ENCODE data around the gene NLGN3.

NLGN3 gene

DNA sequence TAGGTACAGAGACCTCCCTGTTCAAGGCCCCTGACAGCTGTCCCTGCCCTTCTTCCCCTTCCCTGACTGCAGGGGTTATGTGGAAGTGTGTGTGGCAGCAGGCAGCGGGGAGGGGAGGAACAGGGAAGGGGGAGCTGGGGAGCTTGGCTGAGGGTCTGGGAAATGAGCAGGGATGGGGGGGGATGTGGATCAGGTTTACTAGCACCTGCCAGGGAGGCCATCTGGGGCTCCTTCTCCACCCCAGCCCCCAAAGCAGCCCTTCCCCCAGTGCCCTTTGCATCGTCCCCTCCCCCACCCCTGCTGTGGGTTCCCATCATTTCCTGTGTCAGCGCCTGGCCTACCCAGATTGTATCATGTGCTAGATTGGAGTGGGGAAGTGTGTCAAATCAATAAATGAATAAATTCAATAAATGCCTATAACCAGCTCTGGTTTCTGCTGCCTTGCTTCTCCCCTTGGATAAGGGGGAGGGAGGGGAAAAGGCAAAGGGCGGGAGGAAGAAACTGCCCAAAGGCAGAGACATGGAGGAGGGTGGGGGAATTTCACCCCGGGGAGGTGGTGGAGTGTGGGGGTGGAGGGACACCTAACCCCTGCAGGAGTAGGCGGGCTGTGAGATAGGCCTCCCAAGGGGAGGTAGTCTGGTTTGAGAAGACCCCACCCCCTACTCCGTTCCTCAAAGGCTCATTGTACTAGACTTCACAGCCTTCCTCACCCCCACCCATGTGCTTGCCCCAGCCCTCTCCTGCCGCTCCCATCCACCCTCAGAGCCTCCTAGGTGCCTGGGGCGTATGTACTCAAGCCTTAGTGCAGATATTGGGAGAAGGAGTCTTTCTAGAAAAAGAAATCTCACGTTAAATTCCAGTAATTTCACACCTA is 41.3 kb upstream of the NLGN3 start:
- Histone ChIP-seq H3K36me3 (ENCODE audit: control insufficient read depth, insufficient read depth, low read length) (no peaks in the 10 kb centered on the region), H3K9me3 (ENCODE audit: control insufficient read depth, low read length) (no peaks in the 10 kb centered on the region), H3K4me3 (ENCODE audit: extremely low read depth, insufficient read depth, low read length, poor library complexity, severe bottlenecking) (peak overlapping the region; percentile 21), H3K27ac (ENCODE audit: low read depth, low read length, severe bottlenecking) (peak overlapping the region; percentile 81), H3K4me1 (ENCODE audit: control insufficient read depth, insufficient read depth, low read length, poor library complexity, severe bottlenecking) (peaks cover 42% of the 10 kb centered on the region)
- WGBS, 2 experiments (ENCODE audit: insufficient coverage in 2 of 2), result no CpG with 5 or more reads among the region's 10 CpGs

DNA sequence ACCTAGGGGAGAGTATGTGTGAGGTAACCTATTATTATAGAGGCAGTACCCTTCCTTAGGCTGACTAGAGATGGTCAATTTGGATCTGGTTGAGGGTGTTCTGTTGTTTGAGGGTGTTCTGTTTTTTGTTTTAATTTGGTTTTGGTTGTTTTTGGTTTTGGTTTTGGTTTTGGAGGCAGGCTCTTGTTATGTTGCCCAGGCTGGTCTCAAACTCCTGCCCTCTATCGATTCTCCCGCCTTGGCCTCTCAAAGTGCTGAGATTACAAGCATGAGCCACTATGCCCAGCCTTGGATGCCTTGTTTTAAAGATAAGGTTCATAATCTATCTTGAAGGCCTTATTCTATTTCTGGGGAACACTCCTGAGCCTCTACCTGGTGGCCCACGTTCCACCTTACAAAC is 39.0 kb upstream of the NLGN3 start:
- WGBS, 2 experiments (ENCODE audit: insufficient coverage in 2 of 2), result no CpG with 5 or more reads among the region's 3 CpGs
- Histone ChIP-seq H3K36me3 (ENCODE audit: control insufficient read depth, insufficient read depth, low read length) (no peaks in the 10 kb centered on the region), H3K4me3 (ENCODE audit: extremely low read depth, insufficient read depth, low read length, poor library complexity, severe bottlenecking) (no peak overlapping the region), H3K9me3 (ENCODE audit: control insufficient read depth, low read length) (no peaks in the 10 kb centered on the region), H3K4me1 (ENCODE audit: control insufficient read depth, insufficient read depth, low read length, poor library complexity, severe bottlenecking) (peaks cover 34% of the 10 kb centered on the region), H3K27ac (ENCODE audit: low read depth, low read length, severe bottlenecking) (no peak overlapping the region)

DNA sequence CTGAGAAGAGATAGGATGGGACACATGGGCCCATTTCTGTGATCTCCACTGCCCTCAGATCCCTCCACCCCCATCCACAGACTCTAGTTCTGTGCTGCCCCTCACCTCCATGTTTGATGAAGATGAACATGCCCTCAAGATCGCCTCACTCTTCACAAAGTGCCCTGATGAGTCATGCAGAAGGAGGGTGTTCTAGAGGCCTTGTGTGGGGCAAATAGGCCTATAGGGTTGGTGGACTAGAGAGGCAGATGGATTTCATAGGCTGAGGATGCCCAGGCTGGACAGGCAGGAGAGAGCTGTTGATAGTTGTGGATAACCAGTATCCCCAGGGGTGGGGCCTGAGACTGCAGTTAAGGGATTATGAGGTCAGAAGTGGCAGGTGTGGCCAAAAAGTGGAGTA is 38.2 kb upstream of the NLGN3 start, which contains the start of gene CXorf65:
TSS of gene CXorf65 (minus strand) at position 314 of the 400 bp plus-strand sequence. CDS start at position 130, 184 bp downstream.
- Histone ChIP-seq H3K27ac (ENCODE audit: low read depth, low read length, severe bottlenecking) (no peak within 1 kb of the TSS), H3K4me3 (ENCODE audit: extremely low read depth, insufficient read depth, low read length, poor library complexity, severe bottlenecking) (no peak within 1 kb of the TSS), H3K9me3 (ENCODE audit: control insufficient read depth, low read length) (no peaks in the 10 kb centered on the region), H3K36me3 (ENCODE audit: control insufficient read depth, insufficient read depth, low read length) (no peaks in the 10 kb centered on the region), H3K4me1 (ENCODE audit: control insufficient read depth, insufficient read depth, low read length, poor library complexity, severe bottlenecking) (peaks cover 30% of the 10 kb centered on the region)
- WGBS, 2 experiments (ENCODE audit: insufficient coverage in 2 of 2), result no CpG with 5 or more reads among the region's 1 CpG

DNA sequence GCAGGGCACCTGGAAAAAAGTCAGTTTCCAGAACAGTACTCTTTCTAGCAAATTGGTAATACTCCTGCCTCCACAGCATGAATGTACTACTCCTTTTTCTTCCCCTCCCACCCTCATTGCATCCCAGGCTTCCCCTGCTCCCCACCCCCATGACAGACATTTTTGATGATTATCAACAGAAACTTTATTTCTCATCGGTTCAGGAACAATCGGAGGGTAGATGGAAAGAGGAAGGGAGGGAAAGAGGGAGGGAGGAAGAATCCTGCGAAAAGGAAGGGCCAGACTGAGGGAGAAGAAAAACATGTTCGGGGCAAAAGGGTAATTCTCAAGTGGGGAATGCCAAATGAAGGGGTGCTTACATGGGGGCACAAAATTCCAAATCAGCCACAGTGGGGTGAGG is 37.4 kb upstream of the NLGN3 start:
- 92 to 96% methylated on average over 2 of the region's 4 CpGs for WGBS, 2 experiments (ENCODE audit: insufficient coverage in 2 of 2)

DNA sequence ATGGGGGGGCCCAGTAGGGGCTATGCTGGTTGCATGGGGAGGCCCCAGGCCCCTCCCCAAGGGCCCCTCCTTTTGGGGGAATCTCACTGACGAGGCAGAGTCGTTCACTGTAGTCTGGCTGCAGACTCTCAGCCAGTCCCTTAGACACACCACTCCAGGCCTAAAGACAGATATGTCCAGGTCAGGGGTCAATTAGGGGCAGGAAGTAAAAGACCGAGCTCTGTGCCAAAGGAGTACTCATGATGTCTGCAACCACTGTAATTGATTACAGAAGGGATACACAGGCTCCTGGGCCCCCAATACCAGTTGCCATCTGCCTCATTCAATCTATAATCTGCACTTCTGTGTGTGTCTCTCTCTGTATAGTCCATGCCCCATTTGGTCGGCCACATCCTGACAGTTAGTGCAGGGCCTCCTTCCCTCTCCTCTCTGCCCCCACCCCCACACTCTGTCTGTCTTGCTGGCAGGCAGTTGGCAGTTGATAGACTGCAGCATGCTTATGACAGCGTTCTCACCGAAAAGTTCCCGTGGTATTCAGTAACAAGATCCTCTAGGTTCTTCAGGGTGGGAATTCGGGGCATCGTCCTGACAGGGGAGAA is 36.8 kb upstream of the NLGN3 start:
- Histone ChIP-seq H3K4me1 (ENCODE audit: control insufficient read depth, insufficient read depth, low read length, poor library complexity, severe bottlenecking) (peaks cover 20% of the 10 kb centered on the region), H3K36me3 (ENCODE audit: control insufficient read depth, insufficient read depth, low read length) (no peaks in the 10 kb centered on the region), H3K9me3 (ENCODE audit: control insufficient read depth, low read length) (no peaks in the 10 kb centered on the region), H3K27ac (ENCODE audit: low read depth, low read length, severe bottlenecking) (peak overlapping the region; percentile 36), H3K4me3 (ENCODE audit: extremely low read depth, insufficient read depth, low read length, poor library complexity, severe bottlenecking) (no peak overlapping the region)
- 58% methylated on average over 5 of the region's 9 CpGs; no CpG with 5 or more reads in 1 of the 2 experiments for WGBS, 2 experiments (ENCODE audit: insufficient coverage in 2 of 2)

More for the DNA sequence above, 37.4 kb upstream of the NLGN3 start:
- no peaks in the 10 kb centered on the region for H3K36me3 ChIP-seq (ENCODE audit: control insufficient read depth, insufficient read depth, low read length)
- peaks cover 25% of the 10 kb centered on the region for H3K4me1 ChIP-seq (ENCODE audit: control insufficient read depth, insufficient read depth, low read length, poor library complexity, severe bottlenecking)
- no peak overlapping the region for H3K4me3 ChIP-seq (ENCODE audit: extremely low read depth, insufficient read depth, low read length, poor library complexity, severe bottlenecking)
- no peak overlapping the region for H3K27ac ChIP-seq (ENCODE audit: low read depth, low read length, severe bottlenecking)
- no peaks in the 10 kb centered on the region for H3K9me3 ChIP-seq (ENCODE audit: control insufficient read depth, low read length)

DNA sequence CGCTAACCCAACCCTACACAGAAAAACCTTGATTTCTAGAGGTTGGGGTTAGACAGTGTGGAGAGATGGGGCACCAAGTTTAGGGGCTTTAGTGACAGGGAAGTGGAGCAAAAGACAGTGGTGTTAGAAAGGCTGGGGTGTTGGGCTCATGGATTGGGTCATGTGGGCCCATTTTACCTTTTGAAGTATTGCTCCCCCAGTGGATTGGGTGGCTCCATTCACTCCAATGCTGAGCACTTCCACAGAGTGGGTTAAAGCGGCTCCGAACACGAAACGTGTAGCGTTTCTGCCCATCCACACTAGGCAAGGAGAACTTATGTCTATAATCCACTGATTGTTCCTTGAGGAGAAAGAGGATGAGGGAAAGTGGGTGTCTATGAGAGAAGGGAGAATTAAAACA is 35.6 kb upstream of the NLGN3 start:
- H3K36me3 ChIP-seq (ENCODE audit: control insufficient read depth, insufficient read depth, low read length), result no peaks in the 10 kb centered on the region
- WGBS, 2 experiments (ENCODE audit: insufficient coverage in 2 of 2), result no CpG with 5 or more reads among the region's 6 CpGs
- H3K4me3 ChIP-seq (ENCODE audit: extremely low read depth, insufficient read depth, low read length, poor library complexity, severe bottlenecking), result no peak overlapping the region
- no peak overlapping the region for H3K27ac ChIP-seq (ENCODE audit: low read depth, low read length, severe bottlenecking)
- H3K4me1 ChIP-seq (ENCODE audit: control insufficient read depth, insufficient read depth, low read length, poor library complexity, severe bottlenecking), result peaks cover 14% of the 10 kb centered on the region
- H3K9me3 ChIP-seq (ENCODE audit: control insufficient read depth, low read length), result no peaks in the 10 kb centered on the region

DNA sequence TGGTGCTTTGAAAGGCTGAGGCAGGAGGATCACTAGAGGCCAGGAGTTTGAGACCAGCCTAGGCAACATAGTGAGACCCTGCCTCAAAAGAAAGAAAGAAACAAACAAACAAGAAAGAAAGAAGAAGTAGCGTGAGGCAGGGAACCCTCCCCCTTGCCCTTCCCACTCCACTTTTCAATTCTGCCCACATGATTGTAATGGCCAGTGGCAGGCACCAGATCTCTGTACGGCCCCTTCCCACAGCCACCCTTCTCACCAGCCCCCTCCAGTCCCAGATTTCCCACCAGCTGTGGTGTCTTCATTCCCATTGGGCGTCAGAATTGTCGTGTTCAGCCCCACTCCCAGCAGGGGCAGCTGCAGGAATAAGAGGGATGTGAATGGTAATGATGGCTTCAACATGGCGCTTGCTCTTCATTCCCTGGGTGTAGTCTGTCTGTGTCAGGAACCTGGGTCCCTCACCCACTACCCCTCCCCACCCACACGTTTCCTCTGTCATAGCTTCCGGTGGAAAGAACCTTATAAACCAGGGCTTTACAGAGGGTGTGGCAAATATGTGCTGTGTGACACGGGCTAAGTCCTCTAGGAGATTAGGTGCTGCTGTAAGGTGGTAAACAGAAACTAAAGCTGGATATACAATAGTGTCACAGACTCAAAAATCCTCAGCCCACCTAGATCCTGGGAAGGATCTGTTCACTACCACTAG is 33.3 kb upstream of the NLGN3 start, which contains the start of gene IL2RG:
TSS of gene IL2RG (minus strand) at position 437 of the 703 bp plus-strand sequence. CDS start at position 399, 38 bp downstream.
- no CpG with 5 or more reads among the region's 8 CpGs for WGBS, 2 experiments (ENCODE audit: insufficient coverage in 2 of 2)
- peaks cover 7% of the 10 kb centered on the region for H3K4me1 ChIP-seq (ENCODE audit: control insufficient read depth, insufficient read depth, low read length, poor library complexity, severe bottlenecking)

DNA sequence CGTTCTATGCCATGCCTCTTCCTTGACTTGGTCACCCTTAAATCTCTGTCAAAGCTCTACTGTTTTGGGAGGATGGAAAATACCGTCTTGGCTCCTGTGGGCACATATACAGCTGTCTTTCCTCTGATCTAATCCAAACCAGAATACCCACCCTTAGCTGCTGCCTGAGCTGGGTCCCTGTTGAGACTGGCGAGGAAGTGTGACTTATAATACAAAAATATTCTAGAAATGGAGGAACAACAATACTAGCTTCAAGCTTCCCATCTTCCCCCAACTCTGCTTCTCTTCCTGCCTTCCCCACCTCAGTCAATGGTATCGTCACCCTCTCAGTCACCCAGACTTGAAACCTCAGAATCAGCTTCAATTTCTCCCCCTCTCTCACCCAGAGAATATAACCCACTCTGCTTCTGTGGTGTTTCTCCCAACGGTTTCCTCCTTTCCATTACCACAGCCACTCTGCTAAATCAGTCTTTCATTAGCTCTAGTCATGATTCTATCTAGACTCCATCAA is 32.7 kb upstream of the NLGN3 start:
- H3K36me3 ChIP-seq (ENCODE audit: control insufficient read depth, insufficient read depth, low read length), result no peaks in the 10 kb centered on the region
- H3K4me1 ChIP-seq (ENCODE audit: control insufficient read depth, insufficient read depth, low read length, poor library complexity, severe bottlenecking), result peaks cover 7% of the 10 kb centered on the region
- H3K4me3 ChIP-seq (ENCODE audit: extremely low read depth, insufficient read depth, low read length, poor library complexity, severe bottlenecking), result no peak overlapping the region
- WGBS, 2 experiments (ENCODE audit: insufficient coverage in 2 of 2), result 80 to 81% methylated on average over 2 of the region's 5 CpGs
- no peaks in the 10 kb centered on the region for H3K9me3 ChIP-seq (ENCODE audit: control insufficient read depth, low read length)
- H3K27ac ChIP-seq (ENCODE audit: low read depth, low read length, severe bottlenecking), result no peak overlapping the region

More for the DNA sequence above, 33.3 kb upstream of the NLGN3 start, which contains the start of gene IL2RG:
- H3K36me3 ChIP-seq (ENCODE audit: control insufficient read depth, insufficient read depth, low read length), result no peaks in the 10 kb centered on the region
- no peaks in the 10 kb centered on the region for H3K9me3 ChIP-seq (ENCODE audit: control insufficient read depth, low read length)
- H3K27ac ChIP-seq (ENCODE audit: low read depth, low read length, severe bottlenecking), result no peak within 1 kb of the TSS
- H3K4me3 ChIP-seq (ENCODE audit: extremely low read depth, insufficient read depth, low read length, poor library complexity, severe bottlenecking), result no peak within 1 kb of the TSS

DNA sequence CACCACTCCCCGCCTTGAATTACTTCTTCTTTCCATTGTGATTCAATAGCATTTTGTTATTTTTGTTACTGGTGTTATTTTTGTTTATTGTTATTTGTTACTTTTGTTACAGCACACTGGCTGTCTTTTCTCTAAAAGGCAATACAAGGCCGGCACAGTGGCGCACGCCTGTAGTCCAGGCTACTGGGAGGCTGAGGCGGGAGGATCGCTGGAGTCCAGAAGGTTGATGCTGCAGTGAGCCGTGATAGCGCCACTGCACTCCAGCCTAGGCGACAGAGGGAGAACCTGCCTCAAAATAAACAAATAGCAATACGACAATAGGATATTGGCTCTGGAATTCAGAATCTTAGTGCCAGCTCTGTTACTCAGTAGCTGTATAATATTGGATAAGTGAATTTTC is 27.3 kb upstream of the NLGN3 start:
- no peak overlapping the region for H3K4me3 ChIP-seq (ENCODE audit: extremely low read depth, insufficient read depth, low read length, poor library complexity, severe bottlenecking)
- no peaks in the 10 kb centered on the region for H3K9me3 ChIP-seq (ENCODE audit: control insufficient read depth, low read length)
- H3K36me3 ChIP-seq (ENCODE audit: control insufficient read depth, insufficient read depth, low read length), result peaks cover 26% of the 10 kb centered on the region
- peaks cover 6% of the 10 kb centered on the region for H3K4me1 ChIP-seq (ENCODE audit: control insufficient read depth, insufficient read depth, low read length, poor library complexity, severe bottlenecking)
- WGBS, 2 experiments (ENCODE audit: insufficient coverage in 2 of 2), result 100% methylated on average over 5 of the region's 10 CpGs; no CpG with 5 or more reads in 1 of the 2 experiments
- no peak overlapping the region for H3K27ac ChIP-seq (ENCODE audit: low read depth, low read length, severe bottlenecking)

Measured in mesodermal cell (in vitro differentiated cells).